ENCODE data around the gene KCNH3.

The KCNH3 gene

DNA sequence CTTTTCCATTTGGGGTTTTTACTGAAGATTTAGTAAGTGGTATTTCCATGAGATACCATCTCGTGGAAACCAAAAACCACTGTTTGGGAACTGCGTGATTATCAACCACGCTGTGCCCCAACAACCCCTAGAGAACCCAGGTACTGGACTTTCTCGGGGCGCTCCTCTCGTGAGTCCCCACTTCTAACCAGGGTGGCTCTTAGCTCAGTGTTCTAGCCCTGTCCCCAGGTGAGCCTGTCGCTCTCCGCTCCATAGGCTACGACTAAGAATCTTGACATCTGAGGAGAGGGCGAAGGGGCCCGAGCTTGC is 28.4 kb downstream of the KCNH3 start:
- TF ChIP-seq TAF1 (IDR thresholded peaks at IDR 0.05; ENCODE audit: borderline replicate concordance, insufficient read depth, low read length) (no peak), FOXP2 (optimal IDR thresholded peaks at IDR 0.05; ENCODE audit: borderline replicate concordance, extremely low read depth, extremely low read length, insufficient read depth) (no peak), SIN3A (IDR thresholded peaks at IDR 0.05; ENCODE audit: borderline replicate concordance, insufficient read depth, low read length) (no peak), POLR2AphosphoS5 (IDR thresholded peaks at IDR 0.05; ENCODE audit: low read depth, low read length) (no peak)
- TF ChIP-seq, protein P1, sequence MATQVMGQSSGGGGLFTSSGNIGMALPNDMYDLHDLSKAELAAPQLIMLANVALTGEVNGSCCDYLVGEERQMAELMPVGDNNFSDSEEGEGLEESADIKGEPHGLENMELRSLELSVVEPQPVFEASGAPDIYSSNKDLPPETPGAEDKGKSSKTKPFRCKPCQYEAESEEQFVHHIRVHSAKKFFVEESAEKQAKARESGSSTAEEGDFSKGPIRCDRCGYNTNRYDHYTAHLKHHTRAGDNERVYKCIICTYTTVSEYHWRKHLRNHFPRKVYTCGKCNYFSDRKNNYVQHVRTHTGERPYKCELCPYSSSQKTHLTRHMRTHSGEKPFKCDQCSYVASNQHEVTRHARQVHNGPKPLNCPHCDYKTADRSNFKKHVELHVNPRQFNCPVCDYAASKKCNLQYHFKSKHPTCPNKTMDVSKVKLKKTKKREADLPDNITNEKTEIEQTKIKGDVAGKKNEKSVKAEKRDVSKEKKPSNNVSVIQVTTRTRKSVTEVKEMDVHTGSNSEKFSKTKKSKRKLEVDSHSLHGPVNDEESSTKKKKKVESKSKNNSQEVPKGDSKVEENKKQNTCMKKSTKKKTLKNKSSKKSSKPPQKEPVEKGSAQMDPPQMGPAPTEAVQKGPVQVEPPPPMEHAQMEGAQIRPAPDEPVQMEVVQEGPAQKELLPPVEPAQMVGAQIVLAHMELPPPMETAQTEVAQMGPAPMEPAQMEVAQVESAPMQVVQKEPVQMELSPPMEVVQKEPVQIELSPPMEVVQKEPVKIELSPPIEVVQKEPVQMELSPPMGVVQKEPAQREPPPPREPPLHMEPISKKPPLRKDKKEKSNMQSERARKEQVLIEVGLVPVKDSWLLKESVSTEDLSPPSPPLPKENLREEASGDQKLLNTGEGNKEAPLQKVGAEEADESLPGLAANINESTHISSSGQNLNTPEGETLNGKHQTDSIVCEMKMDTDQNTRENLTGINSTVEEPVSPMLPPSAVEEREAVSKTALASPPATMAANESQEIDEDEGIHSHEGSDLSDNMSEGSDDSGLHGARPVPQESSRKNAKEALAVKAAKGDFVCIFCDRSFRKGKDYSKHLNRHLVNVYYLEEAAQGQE (IDR thresholded peaks at IDR 0.05; ENCODE audit: insufficient read depth in 1 of 2, low read depth in 2 of 2, low read length in 2 of 2) = no peak

DNA sequence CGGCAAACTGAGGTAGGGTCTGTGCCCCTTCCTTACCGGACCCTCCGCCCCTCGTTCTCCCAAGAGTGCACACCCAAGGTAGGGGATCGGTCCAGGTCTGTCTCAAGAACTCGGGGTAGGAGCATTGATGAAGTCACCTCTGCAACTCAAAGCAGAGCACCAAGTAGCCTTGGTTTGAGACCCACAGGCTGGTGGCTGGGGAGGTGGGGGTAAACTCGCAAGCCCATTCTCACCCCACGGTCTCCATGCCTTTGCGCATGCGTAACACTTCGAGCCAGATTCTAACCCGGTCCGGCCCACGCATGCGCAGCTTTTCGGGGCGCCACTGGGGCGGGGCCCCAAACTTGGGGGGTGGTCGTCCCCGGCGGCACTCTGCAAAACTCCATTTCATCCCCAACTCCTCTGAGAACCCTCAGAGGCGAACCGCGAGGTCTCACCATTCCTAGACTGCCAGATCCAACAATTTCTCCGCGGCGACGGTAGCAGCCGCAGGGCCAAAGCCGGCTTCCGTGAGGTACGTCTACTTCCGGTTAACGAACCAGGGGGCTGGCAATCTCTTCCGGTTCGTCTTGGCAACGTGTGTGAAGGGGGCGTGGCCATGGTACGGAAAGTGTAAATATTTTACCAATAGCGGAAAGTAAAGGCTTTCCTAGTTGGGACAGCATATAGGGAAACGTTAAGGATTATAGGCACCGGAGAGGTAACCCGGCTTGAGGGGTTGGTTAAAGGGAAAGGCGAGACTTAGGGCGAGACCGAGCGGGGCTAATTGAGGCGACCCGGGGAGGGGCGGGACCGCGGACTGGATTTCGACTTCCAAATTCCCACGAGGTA is 29.0 kb downstream of the KCNH3 start, which contains the start of gene MCRS1:
TSS of gene MCRS1 (minus strand) at position 532 of the 831 bp plus-strand sequence. CDS start 1,411 bp downstream, outside the sequence.
- TF ChIP-seq FOXP2 (optimal IDR thresholded peaks at IDR 0.05; ENCODE audit: borderline replicate concordance, extremely low read depth, extremely low read length, insufficient read depth) = peak; percentile 45
- TF ChIP-seq SIN3A (IDR thresholded peaks at IDR 0.05; ENCODE audit: borderline replicate concordance, insufficient read depth, low read length) = no peak; the same call in 1 of the 2 replicates
- peak; percentile 97 for TF ChIP-seq POLR2AphosphoS5 (IDR thresholded peaks at IDR 0.05; ENCODE audit: low read depth, low read length)
- peak; percentile 94 for TF ChIP-seq TAF1 (IDR thresholded peaks at IDR 0.05; ENCODE audit: borderline replicate concordance, insufficient read depth, low read length)
- TF ChIP-seq, protein P1 (IDR thresholded peaks at IDR 0.05; ENCODE audit: insufficient read depth in 1 of 2, low read depth in 2 of 2, low read length in 2 of 2) = 0 out of 4 replicates have a peak, but pooled peaks of 1 of the 2 experiments have one; percentile 10

- TF ChIP-seq, protein P1 (IDR thresholded peaks at IDR 0.05; ENCODE audit: insufficient read depth in 1 of 2, low read depth in 2 of 2, low read length in 2 of 2) = no peak
- TF ChIP-seq TAF1 (IDR thresholded peaks at IDR 0.05; ENCODE audit: borderline replicate concordance, insufficient read depth, low read length) (no peak), POLR2AphosphoS5 (IDR thresholded peaks at IDR 0.05; ENCODE audit: low read depth, low read length) (no peak), FOXP2 (optimal IDR thresholded peaks at IDR 0.05; ENCODE audit: borderline replicate concordance, extremely low read depth, extremely low read length, insufficient read depth) (no peak), SIN3A (IDR thresholded peaks at IDR 0.05; ENCODE audit: borderline replicate concordance, insufficient read depth, low read length) (no peak)
These were observed 29.8 kb downstream of the KCNH3 start for GRCh38 chr12:49568442-49569162.

GRCh38 chr12:49577589-49578315 is 38.9 kb downstream of the KCNH3 start:
- TF ChIP-seq POLR2AphosphoS5 (IDR thresholded peaks at IDR 0.05; ENCODE audit: low read depth, low read length) (no peak), TAF1 (IDR thresholded peaks at IDR 0.05; ENCODE audit: borderline replicate concordance, insufficient read depth, low read length) (no peak), SIN3A (IDR thresholded peaks at IDR 0.05; ENCODE audit: borderline replicate concordance, insufficient read depth, low read length) (no peak), FOXP2 (optimal IDR thresholded peaks at IDR 0.05; ENCODE audit: borderline replicate concordance, extremely low read depth, extremely low read length, insufficient read depth) (no peak)
- TF ChIP-seq, protein P1 (IDR thresholded peaks at IDR 0.05; ENCODE audit: insufficient read depth in 1 of 2, low read depth in 2 of 2, low read length in 2 of 2) = no peak

Measured in PFSK-1 (cell line).